Putamen (tissue), 1 donor: ENCODE results near the gene RIN3.

Experiments used
- DNase-seq: peaks from one replicate; pipeline ENCODE4 v3.0.0-alpha.2; 2016; ENCODE audit warnings: low spot score

Gene RIN3

GRCh38 chr14:92575061-92575747 is 61.6 kb downstream of the RIN3 start:
- DNase-seq = no peak

DNA sequence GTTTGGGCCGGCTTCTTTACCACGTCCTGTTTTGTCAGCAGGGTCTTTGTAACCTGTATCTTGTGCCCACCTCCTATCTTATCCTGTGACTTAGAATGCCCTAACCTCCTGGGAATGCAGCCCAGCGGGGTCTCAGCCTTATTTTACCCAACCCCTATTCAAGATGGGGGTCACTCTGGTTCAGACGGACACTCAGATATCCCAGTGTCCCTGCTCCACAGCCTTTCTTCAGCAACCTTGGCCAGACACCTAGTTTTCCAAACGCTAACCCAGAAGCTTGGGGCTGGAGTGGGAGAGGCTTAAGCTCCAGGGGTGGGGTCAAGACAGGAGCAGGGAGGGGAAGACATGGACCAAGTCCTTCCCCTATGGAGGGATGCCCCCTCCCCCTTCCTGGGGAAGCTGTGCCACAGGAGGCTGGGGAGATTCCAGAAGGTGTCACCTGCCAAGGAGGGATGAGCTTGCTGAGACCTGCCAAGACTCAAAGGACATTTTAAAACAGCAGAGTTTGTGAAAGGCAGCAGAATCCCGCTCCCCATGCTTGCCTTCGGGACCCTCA is 62.2 kb downstream of the RIN3 start:
- DNase-seq = no peak

- DNase-seq = no peak
Measured at GRCh38 chr14:92577321-92577742, 63.8 kb downstream of the RIN3 start.

DNA sequence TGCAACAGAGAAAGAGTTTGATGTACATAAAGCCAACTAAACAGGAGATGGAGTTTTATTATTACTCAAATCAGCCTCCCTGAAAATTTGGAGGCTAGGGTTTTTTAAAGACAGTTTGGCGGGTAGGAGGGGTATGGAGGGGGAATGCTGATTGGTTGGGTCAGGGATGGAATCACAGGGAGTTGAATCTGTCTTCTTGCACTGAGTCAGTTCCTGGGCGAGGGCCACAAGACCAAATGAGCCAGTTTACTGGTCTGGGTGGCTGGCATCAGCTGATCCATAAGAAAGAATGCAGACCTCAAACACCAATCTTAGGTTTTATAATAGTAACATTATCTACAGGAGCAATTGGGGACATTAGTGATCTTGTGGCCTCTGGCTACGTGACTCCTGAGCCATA is 64.9 kb downstream of the RIN3 start:
- no peak for DNase-seq

DNA sequence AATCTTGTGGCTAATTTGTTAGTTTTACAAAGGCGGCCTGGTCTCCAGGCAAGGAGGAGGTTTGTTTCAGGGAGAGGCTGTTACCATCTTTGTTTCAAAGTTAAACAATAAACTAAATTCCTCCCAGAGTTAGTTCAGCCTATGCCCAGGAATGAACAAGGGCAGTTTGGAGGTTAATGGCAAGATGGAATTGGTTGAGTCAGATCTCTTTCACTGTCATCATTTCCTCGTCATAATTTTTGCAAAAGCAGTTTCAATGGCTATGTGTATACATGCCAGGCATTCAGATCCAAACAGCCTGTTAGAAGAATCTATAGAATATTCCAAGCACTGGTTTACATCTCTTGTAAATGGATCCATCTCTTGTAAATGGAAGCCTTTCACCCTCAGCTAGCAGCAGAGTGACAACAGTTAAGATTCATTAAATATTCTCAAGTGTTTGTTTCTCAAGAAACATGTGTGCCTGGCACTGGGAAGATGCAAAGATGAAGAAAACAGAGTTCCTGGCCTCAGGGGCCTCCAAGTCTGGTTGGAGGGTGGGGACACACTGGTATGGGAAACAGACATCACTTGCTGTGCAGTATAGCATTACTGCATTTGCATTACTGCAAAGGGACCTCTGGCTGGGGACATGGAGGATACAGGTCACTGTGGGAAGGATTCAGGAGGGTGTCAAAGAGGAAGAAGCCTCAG is 65.8 kb downstream of the RIN3 start:
- DNase-seq = no peak

DNA sequence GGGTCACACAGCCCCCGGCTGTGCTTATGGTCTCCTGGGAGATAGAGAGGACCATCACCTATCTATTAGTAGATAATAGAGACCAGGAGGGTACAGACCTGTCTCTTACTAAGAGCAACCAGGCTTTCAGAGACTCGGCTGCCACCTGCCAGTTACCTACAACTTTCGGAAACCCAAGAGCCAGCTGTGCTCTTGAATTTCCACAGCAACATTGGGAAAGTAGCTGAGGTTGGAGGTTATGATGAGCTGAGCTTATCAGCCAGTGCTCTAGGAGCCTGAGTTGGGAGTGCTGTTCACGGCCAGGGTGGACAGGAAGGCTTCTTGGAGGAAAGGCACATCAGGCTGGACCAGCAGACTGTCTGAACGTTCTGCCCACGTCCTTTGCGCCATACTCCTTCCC is 67.6 kb downstream of the RIN3 start:
- DNase-seq = no peak

GRCh38 chr14:92581966-92582566 is 68.5 kb downstream of the RIN3 start:
- no peak for DNase-seq

- no peak for DNase-seq
Measured at GRCh38 chr14:92582706-92583452, 69.3 kb downstream of the RIN3 start.

- no peak for DNase-seq
Measured at GRCh38 chr14:92584220-92584619, 70.6 kb downstream of the RIN3 start.

GRCh38 chr14:92584816-92585215 is 71.2 kb downstream of the RIN3 start:
- DNase-seq = no peak

GRCh38 chr14:92585981-92586937 is 72.7 kb downstream of the RIN3 start:
- no peak for DNase-seq

DNA sequence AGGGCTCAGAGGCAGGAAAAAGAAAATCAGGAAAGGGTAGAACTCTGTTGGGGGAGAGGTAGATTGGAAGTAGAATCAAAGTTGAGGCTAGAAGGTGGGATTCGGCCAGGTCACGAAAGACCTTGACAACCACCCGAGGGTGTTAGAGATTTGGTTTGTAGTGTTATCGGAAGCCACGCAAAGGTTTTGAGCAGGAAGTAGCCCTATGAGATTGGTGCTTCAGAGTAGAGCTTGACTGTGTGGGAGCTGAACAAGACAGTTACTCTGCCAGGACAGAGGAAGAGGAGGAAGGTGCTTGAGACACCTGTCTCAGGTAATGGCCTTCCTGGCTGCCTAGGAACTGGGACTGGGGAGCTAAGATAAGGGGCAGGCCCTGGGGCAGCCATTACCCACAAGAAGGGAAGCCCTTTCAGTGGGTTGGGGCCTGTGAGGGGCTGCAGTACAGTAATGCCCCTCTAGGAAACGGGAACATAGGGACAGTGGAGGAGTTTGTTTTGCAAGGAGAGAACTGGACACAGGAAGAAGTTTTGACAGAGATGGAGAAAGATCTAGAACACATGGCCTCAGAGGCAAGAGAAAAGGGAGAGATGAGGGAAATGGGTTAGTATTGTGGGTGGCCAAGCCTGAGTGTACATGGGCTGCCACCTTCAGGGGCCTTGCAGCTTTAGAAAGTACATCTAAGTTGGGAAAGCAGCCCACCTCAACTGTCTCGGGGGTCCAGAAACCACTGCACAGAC is 73.5 kb downstream of the RIN3 start:
- no peak for DNase-seq

DNA sequence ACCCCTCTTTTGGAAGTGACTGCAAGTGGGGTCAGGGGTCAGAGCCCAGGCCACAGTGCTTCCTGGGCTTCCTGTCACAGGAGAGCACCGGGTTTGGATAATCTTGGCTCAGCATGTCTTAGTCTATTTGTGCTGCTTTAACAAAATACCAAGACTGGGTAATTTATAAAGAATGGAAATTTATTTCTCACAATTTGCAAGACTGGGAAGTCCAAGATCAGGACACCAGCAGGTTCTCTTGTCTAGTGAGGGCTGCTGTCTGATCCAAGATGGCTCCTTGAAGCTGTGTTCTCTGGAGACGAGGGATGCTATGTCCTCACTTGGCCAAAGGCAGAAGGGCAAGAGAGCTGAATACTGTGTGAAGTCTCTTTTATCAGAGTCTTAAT is 74.1 kb downstream of the RIN3 start:
- no peak for DNase-seq

- DNase-seq = no peak
Measured at GRCh38 chr14:92589213-92589852, 75.8 kb downstream of the RIN3 start.

- DNase-seq = no peak
Measured at GRCh38 chr14:92590176-92590575, 76.6 kb downstream of the RIN3 start.

DNA sequence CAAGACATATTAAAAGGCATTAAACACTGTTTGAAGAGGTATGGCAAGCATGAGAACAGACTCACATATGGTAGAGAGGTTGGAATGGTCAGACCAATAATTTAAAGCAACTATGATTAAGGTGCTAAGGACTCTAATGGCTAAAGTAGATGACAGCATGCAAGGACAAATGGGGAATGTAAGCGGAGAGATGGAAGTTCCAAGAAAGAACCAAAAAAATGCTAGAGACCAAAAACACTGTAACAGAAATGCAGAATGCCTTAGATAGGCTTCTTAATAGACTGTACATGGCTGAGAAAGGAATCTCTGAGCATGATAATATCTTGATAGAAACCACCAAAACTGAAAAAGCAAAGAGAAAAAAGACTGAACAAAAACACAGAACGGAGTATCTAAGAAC is 77.4 kb downstream of the RIN3 start:
- no peak for DNase-seq

GRCh38 chr14:92591346-92591745 is 77.8 kb downstream of the RIN3 start:
- no peak for DNase-seq

DNA sequence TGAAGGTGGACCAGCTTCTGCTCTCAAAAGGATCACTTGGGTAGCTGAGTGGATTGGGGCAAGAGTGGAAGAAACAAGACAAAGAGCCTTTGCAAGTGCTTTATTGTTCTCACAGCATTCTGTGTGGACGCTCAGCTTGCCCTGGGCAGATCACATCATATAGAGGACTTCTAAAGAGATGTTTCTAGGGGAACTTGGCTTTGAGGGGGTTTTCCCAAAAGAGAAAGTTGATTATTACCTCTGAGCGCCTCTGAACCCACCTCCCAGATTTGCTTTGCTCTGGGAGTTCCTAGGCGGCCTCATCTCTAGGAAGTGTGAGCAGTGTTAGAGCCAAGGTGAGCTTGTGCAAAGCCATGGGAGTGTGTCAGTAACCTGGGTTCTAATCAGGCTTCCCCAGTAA is 81.7 kb downstream of the RIN3 start:
- no peak for DNase-seq

DNA sequence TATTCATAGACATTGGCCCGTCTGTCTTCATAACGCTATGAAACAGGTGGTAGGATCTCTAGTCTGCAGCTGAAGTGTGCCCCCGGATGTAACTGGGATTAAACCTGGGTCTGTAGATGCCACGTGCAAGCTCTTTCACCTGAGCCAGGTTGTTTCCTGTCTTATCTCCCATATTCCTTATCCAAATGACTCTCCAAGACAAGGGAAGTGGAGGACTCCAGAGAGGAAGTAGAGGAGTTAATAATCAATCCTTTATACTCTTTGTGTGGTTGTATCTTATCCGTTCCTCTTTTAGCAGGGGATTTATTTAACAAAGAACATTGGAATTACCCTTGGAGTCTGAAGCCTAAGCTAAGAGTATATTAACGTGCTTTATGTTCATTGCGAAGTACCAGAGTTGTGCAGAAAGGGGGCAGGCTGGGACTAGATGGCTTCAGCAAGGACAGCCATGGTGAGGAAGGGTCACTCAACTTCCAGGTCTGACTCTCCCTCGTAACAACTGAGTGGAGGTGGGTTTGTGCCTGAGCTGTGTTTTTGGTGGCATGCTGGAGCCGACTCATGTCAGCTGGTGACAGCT is 82.8 kb downstream of the RIN3 start:
- DNase-seq = no peak
